Cardiac fibroblast (primary cell): Measurements from ENCODE around the gene SKAP2.

ENCODE experiments used
- DNase-seq, 2 donors: peaks; one replicate each; pipeline versions ENCODE4 v3.0.0 to v3.0.0-alpha.2; 2010; ENCODE audit warnings: low read depth in 2 of 2
- H3K4me3 ChIP-seq, 2 donors: replicated peaks in 1 of 2; 1 replicate in 1 of 2; 2 replicates in 1 of 2; pipeline ENCODE4 v1.5.1; 2011; ENCODE audit warnings: low read depth in 2 of 2, low read length in 2 of 2, mild to moderate bottlenecking in 2 of 2, moderate library complexity in 1 of 2
- CTCF ChIP-seq: IDR thresholded peaks from one replicate; pipeline ENCODE4 v1.5.1; 2011; ENCODE audit warnings: low read depth, mild to moderate bottlenecking, low read length, inconsistent platforms

SKAP2 gene

GRCh38 chr7:26652401-26653100, 211.8 kb downstream of the SKAP2 start:
- no peak for DNase-seq
- no peak for TF ChIP-seq CTCF
- H3K4me3 ChIP-seq: no peak overlapping the region

DNA sequence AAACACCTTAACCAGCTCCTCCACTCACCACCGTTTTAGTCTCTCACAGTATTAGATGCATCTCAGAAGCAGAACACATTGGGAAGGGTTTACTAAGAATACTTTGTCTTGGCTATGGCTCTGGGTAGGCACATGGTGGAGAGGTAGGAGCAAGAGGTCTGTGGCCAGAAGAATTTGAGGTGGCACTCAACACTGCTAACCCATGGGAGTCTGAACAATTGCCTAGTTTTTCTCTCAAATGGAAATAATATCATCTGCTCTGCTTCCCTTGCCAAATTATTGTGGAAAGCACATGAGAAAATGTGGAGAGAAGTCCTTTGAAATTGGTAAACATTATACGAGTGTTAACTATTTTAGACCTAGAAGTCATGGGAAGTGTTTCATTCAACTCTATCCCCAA, 214.3 kb downstream of the SKAP2 start:
- no peak overlapping the region for H3K4me3 ChIP-seq
- no peak for DNase-seq
- no peak for TF ChIP-seq CTCF

GRCh38 chr7:26649388-26649787, 215.0 kb downstream of the SKAP2 start:
- no peak overlapping the region for H3K4me3 ChIP-seq
- DNase-seq: no peak
- TF ChIP-seq CTCF: no peak

DNA sequence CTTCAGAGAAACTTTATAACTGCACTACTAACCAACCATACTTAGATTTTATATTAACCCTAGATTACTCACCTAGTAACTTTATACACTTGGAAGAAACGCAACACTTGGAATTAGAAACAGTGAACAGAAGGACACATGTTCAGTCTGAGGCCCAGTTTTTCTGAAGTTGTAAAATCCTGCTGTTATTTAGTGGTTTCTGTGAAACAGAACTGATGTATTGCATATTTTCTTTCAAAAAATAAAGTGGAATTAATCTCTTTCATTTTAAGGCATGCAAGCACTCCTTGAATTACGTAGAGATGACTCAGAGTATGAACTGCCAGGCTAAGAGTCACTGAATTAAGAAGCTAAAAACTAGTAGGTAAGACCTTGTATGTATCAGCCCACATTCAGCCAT, 215.8 kb downstream of the SKAP2 start:
- no peak overlapping the region for H3K4me3 ChIP-seq
- no peak for TF ChIP-seq CTCF
- DNase-seq: peak; percentile 5 to 40

- H3K4me3 ChIP-seq: no peak overlapping the region
- no peak for TF ChIP-seq CTCF
- DNase-seq: no peak
Observed at GRCh38 chr7:26646336-26647048, 217.9 kb downstream of the SKAP2 start.

GRCh38 chr7:26645121-26645520, 219.3 kb downstream of the SKAP2 start:
- no peak for DNase-seq
- TF ChIP-seq CTCF: no peak
- no peak overlapping the region for H3K4me3 ChIP-seq
